ENCODE data around the gene AP2A2.

- TF ChIP-seq POLR2A (IDR thresholded peaks at IDR 0.05) (no peak), CTCF (IDR thresholded peaks at IDR 0.05) (no peak)
Observed at GRCh38 chr11:880447-880846, 45.2 kb upstream of the AP2A2 start.

Data from stomach (tissue), 4 donors.